Thyroid gland (tissue), 4 donors: ENCODE data around the gene CHRNA7. TPM values are rescaled to one million over a fixed set of nuclear protein-coding genes. Genes with fewer than 3 reads are reported as not detected.
"Not testable (repeated sequence)": the region's sequence is repeated elsewhere in the genome, so short reads cannot be mapped to it uniquely, and the experiment has no call there.

Experiments used
- DNase-seq, 2 donors: peaks; one replicate each; pipeline ENCODE4 v3.0.0-alpha.2; 2019
- H3K27ac ChIP-seq, 3 donors: fragments of 200-600 bp; sonication (generic); 1 replicate in 2 of 3; 2 replicates in 1 of 3; pipeline ENCODE4 v1.5.1; 2016 to 2019; ENCODE audit warnings: mild to moderate bottlenecking in 1 of 3, moderate library complexity in 1 of 3
- H3K27me3 ChIP-seq: fragments of 200-600 bp; sonication (generic); one replicate; pipeline ENCODE4 v1.5.1; 2019
- H3K36me3 ChIP-seq, 2 donors: fragments of 200-600 bp; sonication (generic); one replicate each; pipeline ENCODE4 v1.5.1; 2016 to 2019
- H3K4me1 ChIP-seq, 2 donors: fragments of 200-600 bp; sonication (generic); one replicate each; pipeline ENCODE4 v1.5.1; 2017 to 2019
- H3K4me3 ChIP-seq, 3 donors: fragments of 200-600 bp; sonication (generic); replicated peaks in 1 of 3; 1 replicate in 2 of 3; 2 replicates in 1 of 3; pipeline ENCODE4 v1.5.1; 2016; ENCODE audit warnings: mild to moderate bottlenecking in 1 of 3
- H3K9me3 ChIP-seq: fragments of 200-600 bp; sonication (generic); one replicate; pipeline ENCODE4 v1.5.1; 2017
- POLR2A ChIP-seq, 2 donors: fragments of 450-650 bp; IDR thresholded peaks; one replicate each; pipeline ENCODE4 v1.6.1; 2017; ENCODE audit warnings: antibody characterized with exemption in 2 of 2, mild to moderate bottlenecking in 2 of 2, moderate library complexity in 1 of 2
- WGBS, 2 donors: methylation state at CpG; one replicate each; pipeline ENCODE4 v1.1.5; 2017; 5-methylcytosine and 5-hydroxymethylcytosine counted together
- intact Hi-C: fragments of 100-400 bp; cut with DNase I; formaldehyde crosslinking; loops from one replicate; pipeline ENCODE4 v1.15.1; 2023
- total RNA-seq, 4 donors: library from RNA; depleted of rRNA; stranded (reverse); fragments of >200 nt; gene quantifications; one replicate each; pipeline ENCODE4 v1.2.3, GENCODE V29; 2016
- TF ChIP-seq, protein P1 (sequence below), 6 experiments: fragments of 200-600 bp in 3 of 6; fragments of 450-650 bp in 3 of 6; sonication (generic) in 3 of 6; IDR thresholded peaks; one replicate each; pipeline ENCODE4 v1.5.1; 2016 to 2019; ENCODE audit warnings: antibody characterized with exemption in 6 of 6, mild to moderate bottlenecking in 2 of 6, inconsistent platforms in 1 of 6, moderate library complexity in 1 of 6

Gene CHRNA7
- total RNA-seq, 4 donors from 2014 or later, result 10.2 to 12.6 (median 12.0) TPM

GRCh38 chr15:32132859-32133258 lies 102.5 kb downstream of the CHRNA7 start:
- 38 to 43% methylated on average over 2 of the region's 2 CpGs for WGBS, 2 donors
- DNase-seq, result no peak
- Histone ChIP-seq H3K27ac (no peak overlapping the region), H3K9me3 (no peaks in the 10 kb centered on the region), H3K4me1 (no peaks in the 10 kb centered on the region), H3K27me3 (no peaks in the 10 kb centered on the region), H3K36me3 (no peaks in the 10 kb centered on the region), H3K4me3 (no peak overlapping the region)
- TF ChIP-seq, protein P1, sequence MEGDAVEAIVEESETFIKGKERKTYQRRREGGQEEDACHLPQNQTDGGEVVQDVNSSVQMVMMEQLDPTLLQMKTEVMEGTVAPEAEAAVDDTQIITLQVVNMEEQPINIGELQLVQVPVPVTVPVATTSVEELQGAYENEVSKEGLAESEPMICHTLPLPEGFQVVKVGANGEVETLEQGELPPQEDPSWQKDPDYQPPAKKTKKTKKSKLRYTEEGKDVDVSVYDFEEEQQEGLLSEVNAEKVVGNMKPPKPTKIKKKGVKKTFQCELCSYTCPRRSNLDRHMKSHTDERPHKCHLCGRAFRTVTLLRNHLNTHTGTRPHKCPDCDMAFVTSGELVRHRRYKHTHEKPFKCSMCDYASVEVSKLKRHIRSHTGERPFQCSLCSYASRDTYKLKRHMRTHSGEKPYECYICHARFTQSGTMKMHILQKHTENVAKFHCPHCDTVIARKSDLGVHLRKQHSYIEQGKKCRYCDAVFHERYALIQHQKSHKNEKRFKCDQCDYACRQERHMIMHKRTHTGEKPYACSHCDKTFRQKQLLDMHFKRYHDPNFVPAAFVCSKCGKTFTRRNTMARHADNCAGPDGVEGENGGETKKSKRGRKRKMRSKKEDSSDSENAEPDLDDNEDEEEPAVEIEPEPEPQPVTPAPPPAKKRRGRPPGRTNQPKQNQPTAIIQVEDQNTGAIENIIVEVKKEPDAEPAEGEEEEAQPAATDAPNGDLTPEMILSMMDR (IDR thresholded peaks at IDR 0.05), result no peak
- TF ChIP-seq POLR2A (IDR thresholded peaks at IDR 0.05), result no peak
- intact Hi-C loops, result no loop called here

- no peak for TF ChIP-seq POLR2A (IDR thresholded peaks at IDR 0.05)
- TF ChIP-seq, protein P1 (IDR thresholded peaks at IDR 0.05), result no peak
- 85 to 86% methylated on average over 5 of the region's 5 CpGs for WGBS, 2 donors
- no peak overlapping the region for H3K27ac ChIP-seq
Observed at GRCh38 chr15:32134842-32135241, 104.5 kb downstream of the CHRNA7 start.

DNA sequence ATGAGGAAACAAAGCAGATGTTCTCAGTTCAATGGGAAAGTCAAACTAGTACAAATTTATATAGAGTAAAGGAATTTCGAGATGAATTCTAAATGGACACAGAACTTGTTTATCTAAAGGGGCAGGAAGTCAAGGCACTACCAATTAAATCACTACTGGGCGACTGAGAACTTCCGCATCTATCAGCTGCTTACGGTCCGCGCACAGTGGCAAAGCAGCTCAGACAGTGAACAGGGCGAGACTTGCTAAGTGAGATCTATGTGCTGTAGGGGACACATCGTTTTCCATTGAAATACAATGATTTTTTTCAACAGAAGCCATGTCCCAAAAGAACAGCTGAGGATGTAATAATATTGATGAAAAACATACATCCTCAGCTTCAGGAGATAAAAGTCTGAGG lies 105.0 kb downstream of the CHRNA7 start:
- Histone ChIP-seq H3K27ac (no peak overlapping the region), H3K4me1 (no peaks in the 10 kb centered on the region), H3K9me3 (no peaks in the 10 kb centered on the region), H3K36me3 (no peaks in the 10 kb centered on the region), H3K27me3 (no peaks in the 10 kb centered on the region), H3K4me3 (no peak overlapping the region)
- WGBS, 2 donors, result 67 to 68% methylated on average over 8 of the region's 8 CpGs
- TF ChIP-seq, protein P1 (IDR thresholded peaks at IDR 0.05), result no peak
- no peak for TF ChIP-seq POLR2A (IDR thresholded peaks at IDR 0.05)
- no peak for DNase-seq
- intact Hi-C loops, result no loop called here

More at GRCh38 chr15:32134842-32135241, 104.5 kb downstream of the CHRNA7 start:
- intact Hi-C loops, result no loop called here
- no peak for DNase-seq
- no peaks in the 10 kb centered on the region for H3K9me3 ChIP-seq
- no peaks in the 10 kb centered on the region for H3K27me3 ChIP-seq
- no peaks in the 10 kb centered on the region for H3K4me1 ChIP-seq
- no peaks in the 10 kb centered on the region for H3K36me3 ChIP-seq
- no peak overlapping the region for H3K4me3 ChIP-seq

- H3K27me3 ChIP-seq, H3K4me1 ChIP-seq, DNase-seq, H3K36me3 ChIP-seq, intact Hi-C loops, H3K9me3 ChIP-seq, H3K4me3 ChIP-seq, H3K27ac ChIP-seq: not testable (repeated sequence)
- WGBS, 2 donors, result 90 to 96% methylated on average over 7 to 10 of the region's 10 CpGs
Observed at GRCh38 chr15:32145512-32145911, 115.2 kb downstream of the CHRNA7 start.

GRCh38 chr15:32148833-32149555 lies 118.7 kb downstream of the CHRNA7 start:
- H3K27ac ChIP-seq, result no peak overlapping the region
- H3K4me1 ChIP-seq, result no peaks in the 10 kb centered on the region
- intact Hi-C loops, result no loop called here
- no peak for DNase-seq
- TF ChIP-seq, protein P1 (IDR thresholded peaks at IDR 0.05), result no peak
- TF ChIP-seq POLR2A (IDR thresholded peaks at IDR 0.05), result no peak
- no peaks in the 10 kb centered on the region for H3K9me3 ChIP-seq
- no peaks in the 10 kb centered on the region for H3K36me3 ChIP-seq
- no peak overlapping the region for H3K4me3 ChIP-seq
- no peaks in the 10 kb centered on the region for H3K27me3 ChIP-seq
- 84 to 92% methylated on average over 15 of the region's 15 CpGs for WGBS, 2 donors
